Activated CD4-positive, alpha-beta memory T cell treated with anti-CD3 and anti-CD28 coated beads, Interleukin-2, amount 10 ng/mL, durations not matched to agents 7 days and 5 days (primary cell): Measurements from ENCODE around the gene RAC2. TPM values are rescaled to one million over a fixed set of nuclear protein-coding genes. Genes with fewer than 3 reads are reported as not detected.
"Not testable (repeated sequence)": the region's sequence is repeated elsewhere in the genome, so short reads cannot be mapped to it uniquely, and the experiment has no call there.

Experiments used
- CTCF ChIA-PET: fragments of 350-600 bp; sonication (Branson Sonifier 250); formaldehyde crosslinking; loops from one replicate; lab custom pipeline; 2021; ENCODE audit warnings: antibody characterized with exemption, inconsistent platforms; lab: Charles Lee
- POLR2A ChIA-PET: fragments of 350-600 bp; sonication (Branson Sonifier 250); formaldehyde crosslinking; loops from one replicate; lab custom pipeline; 2021; ENCODE audit warnings: antibody characterized with exemption; lab: Charles Lee
- DNase-seq: peaks from one replicate; pipeline ENCODE4 v3.0.0-alpha.2; 2020
- H3K27ac Mint-ChIP-seq: one replicate; pipeline ENCODE4 v1.8.0; 2021; ENCODE audit warnings: mild to moderate bottlenecking, mixed read lengths
- H3K27me3 Mint-ChIP-seq: one replicate; pipeline ENCODE4 v1.8.0; 2021; ENCODE audit warnings: mixed read lengths
- H3K36me3 Mint-ChIP-seq: one replicate; pipeline ENCODE4 v1.8.0; 2021; ENCODE audit warnings: low read depth, mixed read lengths
- H3K4me1 Mint-ChIP-seq: one replicate; pipeline ENCODE4 v1.8.0; 2021; ENCODE audit warnings: mixed read lengths
- H3K4me3 Mint-ChIP-seq: one replicate; pipeline ENCODE4 v1.8.0; 2021; ENCODE audit warnings: mild to moderate bottlenecking, mixed read lengths
- H3K9me3 Mint-ChIP-seq: one replicate; pipeline ENCODE4 v1.8.0; 2021; ENCODE audit warnings: mixed read lengths
- total RNA-seq, 2 experiments: library from RNA; stranded (reverse); gene quantifications; one replicate each; pipeline ENCODE4 v1.2.3, GENCODE V29; 2021

The RAC2 gene
- total RNA-seq, 2 experiments from 2014 or later, result 984 to 1,005 TPM

DNA sequence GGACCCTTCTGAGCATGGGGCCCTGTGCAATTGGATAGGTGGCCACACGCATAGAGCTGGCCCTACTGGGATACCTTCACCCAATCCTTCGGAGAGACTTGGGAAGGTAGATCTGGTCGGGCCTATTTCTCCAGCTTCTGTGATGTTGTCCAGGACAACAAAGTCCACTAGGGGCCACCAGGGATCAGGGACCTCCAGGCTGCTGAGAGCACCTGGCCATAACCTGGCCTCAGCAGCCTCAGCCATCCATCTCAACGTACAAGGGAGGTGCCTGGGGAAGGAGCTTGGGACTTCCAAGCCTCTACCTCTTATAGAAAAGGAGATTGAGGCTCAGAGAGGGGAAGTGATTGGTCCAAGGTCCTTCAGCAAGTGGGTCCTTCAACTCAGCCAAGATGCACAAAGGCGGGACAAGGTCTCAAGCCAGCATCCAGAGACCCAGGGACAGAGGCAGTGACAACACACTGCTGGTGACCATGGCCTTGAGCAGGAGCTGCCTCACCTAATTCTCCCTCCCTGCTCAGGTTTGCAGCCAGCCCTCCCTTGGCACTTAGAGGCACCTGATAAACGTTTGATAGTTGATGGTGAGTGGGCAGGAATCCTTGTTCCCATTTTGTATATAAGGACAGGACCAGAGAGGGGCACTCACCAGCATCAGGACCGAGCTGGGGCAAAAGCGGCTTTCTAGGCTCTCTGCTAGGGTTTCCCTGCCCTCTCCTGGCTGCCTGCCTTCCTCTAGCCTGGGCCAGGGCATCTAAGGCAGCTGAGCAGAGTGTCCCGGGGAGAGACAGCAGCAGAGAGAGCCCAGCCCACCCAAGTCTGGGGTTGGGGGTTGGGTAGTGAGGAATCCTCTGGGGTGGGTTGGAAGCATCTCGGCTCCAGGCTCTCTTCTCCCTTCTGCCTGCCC is 4.5 kb downstream of the RAC2 start:
- H3K4me1 Mint-ChIP-seq, result peaks cover 80% of the 10 kb centered on the region
- peak overlapping the region; percentile 97 for H3K27ac Mint-ChIP-seq
- H3K27me3 Mint-ChIP-seq, result no peaks in the 10 kb centered on the region
- ChIA-PET POLR2A (interaction anchor here (0.7 to 12.9 kb wide), 10 partner anchors 8 to 245 kb away, joined by 3 to 457 read pairs (median 6); partner anchors contain the start of gene IL2RB), CTCF (interaction anchor here (1.3 to 9.9 kb wide), 6 partner anchors 10 to 188 kb away, joined by 3 to 136 read pairs (median 20); partner anchors contain the start of gene KCTD17)
- H3K9me3 Mint-ChIP-seq, result no peaks in the 10 kb centered on the region
- H3K36me3 Mint-ChIP-seq, result peaks cover 94% of the 10 kb centered on the region
- DNase-seq, result no peak
- H3K4me3 Mint-ChIP-seq, result peak overlapping the region; percentile 100

DNA sequence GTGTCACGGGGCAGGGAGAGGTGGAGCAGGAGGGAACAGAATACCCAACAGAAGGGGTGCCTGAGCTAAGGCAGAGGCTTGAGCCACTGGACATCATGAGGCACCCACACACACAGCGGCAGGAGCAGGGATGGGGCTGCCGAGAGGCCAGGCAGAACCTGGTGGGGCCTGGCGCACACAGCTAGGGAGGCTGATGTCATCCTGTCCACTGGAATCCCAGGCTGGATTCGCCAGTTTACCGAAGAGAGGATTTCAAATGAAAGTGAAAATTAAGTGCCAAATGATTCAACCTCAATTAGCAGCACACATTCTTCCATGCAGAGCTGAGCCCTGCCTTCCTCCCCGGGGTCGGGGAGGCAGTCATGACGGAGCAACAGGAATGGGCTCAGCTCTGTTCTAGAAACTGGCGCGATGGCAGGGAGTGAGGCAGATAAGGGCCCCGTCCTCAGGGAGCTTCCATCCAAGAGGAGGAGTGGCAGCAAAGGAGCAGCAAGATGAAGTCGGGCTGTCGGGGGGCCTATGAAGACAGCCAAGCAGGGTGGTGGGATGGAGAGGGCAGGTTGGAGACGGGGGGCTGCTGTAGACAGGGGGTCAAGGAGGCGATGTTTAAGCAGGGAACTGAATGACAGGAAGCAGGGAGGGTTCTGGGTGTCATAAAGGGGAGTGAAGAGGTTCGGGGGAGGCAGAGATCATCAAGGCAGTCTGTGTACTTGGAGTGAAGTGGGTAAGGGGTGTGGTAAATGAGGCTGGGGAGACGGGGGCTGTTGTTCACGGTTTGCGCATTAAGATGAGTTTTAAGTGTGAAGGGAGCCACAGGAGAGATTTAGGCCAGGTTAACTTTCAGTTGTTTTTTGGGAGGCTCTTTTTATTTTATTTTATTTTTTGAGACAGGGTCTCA is 6.4 kb downstream of the RAC2 start:
- H3K9me3 Mint-ChIP-seq, result no peaks in the 10 kb centered on the region
- no peak for DNase-seq
- H3K27ac Mint-ChIP-seq, result peak overlapping the region; percentile 97
- peak overlapping the region; percentile 100 for H3K4me3 Mint-ChIP-seq
- H3K27me3 Mint-ChIP-seq, result no peaks in the 10 kb centered on the region
- POLR2A ChIA-PET, result interaction anchor here (0.6 to 12.9 kb wide), 11 partner anchors 6 to 158 kb away, joined by 3 to 457 read pairs (median 6); partner anchors contain the start of gene CYTH4
- H3K36me3 Mint-ChIP-seq, result peaks cover 98% of the 10 kb centered on the region
- CTCF ChIA-PET, result interaction anchor here (0.6 to 8.8 kb wide), 9 partner anchors 8 to 381 kb away, joined by 3 to 71 read pairs (median 3); partner anchors contain the start of gene KCTD17
- peaks cover 91% of the 10 kb centered on the region for H3K4me1 Mint-ChIP-seq

DNA sequence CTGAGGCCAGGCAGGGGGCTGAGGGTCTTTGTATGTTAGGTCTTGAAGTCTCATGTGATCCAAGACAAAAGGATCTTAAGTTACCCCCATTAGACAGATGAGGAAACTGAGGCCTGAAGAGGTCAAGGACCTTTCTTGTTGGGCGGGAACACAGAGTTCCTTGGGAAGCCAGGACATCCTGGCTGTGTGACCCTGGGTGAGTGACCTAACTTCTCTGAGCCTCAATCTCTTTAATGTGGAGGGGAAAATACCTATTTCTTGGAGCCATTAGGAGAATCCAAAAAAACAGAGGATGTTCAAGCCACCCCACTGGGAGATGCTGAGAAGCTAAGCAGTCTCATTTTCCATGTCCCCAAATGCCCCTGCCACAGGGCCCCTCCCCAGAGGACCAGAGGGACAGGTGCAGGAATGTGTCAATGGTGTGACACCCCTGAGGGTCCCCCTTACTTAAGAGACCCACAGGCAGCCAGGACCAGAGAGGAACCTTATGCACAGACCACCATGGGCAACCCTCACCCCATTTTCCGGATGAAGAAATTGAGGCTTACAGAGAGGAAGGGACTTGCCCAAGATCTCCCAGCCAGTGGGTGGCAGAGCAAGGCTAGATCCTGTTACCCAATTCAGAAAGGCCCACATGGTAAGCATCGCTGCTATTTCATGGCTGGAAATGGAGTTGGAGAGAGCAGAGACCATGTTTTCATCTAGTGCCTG is 8.0 kb downstream of the RAC2 start:
- POLR2A ChIA-PET, result interaction anchor here (0.7 to 9.0 kb wide), 2 partner anchors 7 to 49 kb away, joined by 3 to 457 read pairs; partner anchors contain the start of gene RAC2
- CTCF ChIA-PET, result no interaction called here
- DNase-seq, result no peak

DNA sequence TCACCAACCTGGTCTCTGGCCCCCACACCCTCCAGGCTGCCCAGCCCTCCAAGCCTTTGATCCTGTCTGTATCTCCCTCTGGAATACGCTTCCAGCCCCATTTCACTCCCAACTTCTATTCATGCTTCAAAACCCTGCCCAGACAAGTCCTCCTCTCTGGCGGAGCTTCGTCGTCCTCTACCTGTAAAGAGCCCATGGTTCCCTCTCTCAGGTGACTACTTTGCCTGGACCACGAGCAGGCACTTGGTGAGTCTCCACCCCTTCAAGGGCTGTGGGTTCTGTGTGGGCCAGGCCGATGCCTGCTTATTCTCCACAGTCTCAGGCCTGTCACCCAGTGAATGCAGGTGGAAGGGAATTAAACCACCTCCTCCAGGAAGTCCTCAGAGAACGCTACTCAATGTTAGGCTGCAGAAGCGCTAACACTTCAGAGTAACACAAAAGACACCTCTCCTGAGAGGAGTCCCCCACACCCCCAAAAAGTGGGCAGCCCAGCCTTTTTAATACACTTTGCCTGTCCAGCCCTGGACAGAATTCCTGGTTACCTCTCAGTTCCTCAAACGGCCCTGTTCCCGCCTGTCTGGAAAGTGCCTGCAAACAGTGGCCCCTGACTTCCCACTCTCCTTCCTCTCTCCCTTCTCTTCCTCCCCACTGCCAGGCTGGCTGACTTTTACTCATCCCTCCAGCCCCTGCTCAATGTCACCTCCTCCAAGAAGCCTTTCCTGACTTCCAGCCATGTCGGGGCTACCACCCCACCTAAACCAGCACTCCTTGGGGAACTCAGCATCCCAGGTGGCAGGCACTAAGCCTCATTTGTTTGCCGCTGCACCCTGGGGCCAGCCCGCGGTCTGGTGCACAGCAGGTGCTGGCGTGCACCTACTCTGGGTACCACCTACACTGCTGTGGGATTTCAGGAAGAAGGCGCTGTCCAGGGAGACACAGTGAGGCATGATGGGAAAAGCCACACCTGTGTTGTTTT is 9.0 kb downstream of the RAC2 start:
- Mint-ChIP-seq H3K27ac (peak overlapping the region; percentile 97), H3K4me1 (peaks cover 98% of the 10 kb centered on the region), H3K9me3 (no peaks in the 10 kb centered on the region), H3K27me3 (no peaks in the 10 kb centered on the region), H3K4me3 (peak overlapping the region; percentile 46), H3K36me3 (peaks cover 94% of the 10 kb centered on the region)
- no peak for DNase-seq
- CTCF ChIA-PET, result no interaction called here
- POLR2A ChIA-PET, result interaction anchor here (7.5 to 9.0 kb wide), 2 partner anchors 8 to 15 kb away, joined by 113 to 457 read pairs; partner anchors contain the start of gene RAC2

More for the DNA sequence above, 8.0 kb downstream of the RAC2 start:
- H3K36me3 Mint-ChIP-seq, result peaks cover 98% of the 10 kb centered on the region
- H3K27me3 Mint-ChIP-seq, result no peaks in the 10 kb centered on the region
- peak overlapping the region; percentile 97 for H3K27ac Mint-ChIP-seq
- peak overlapping the region; percentile 100 for H3K4me3 Mint-ChIP-seq
- H3K9me3 Mint-ChIP-seq, result no peaks in the 10 kb centered on the region
- H3K4me1 Mint-ChIP-seq, result peaks cover 99% of the 10 kb centered on the region

DNA sequence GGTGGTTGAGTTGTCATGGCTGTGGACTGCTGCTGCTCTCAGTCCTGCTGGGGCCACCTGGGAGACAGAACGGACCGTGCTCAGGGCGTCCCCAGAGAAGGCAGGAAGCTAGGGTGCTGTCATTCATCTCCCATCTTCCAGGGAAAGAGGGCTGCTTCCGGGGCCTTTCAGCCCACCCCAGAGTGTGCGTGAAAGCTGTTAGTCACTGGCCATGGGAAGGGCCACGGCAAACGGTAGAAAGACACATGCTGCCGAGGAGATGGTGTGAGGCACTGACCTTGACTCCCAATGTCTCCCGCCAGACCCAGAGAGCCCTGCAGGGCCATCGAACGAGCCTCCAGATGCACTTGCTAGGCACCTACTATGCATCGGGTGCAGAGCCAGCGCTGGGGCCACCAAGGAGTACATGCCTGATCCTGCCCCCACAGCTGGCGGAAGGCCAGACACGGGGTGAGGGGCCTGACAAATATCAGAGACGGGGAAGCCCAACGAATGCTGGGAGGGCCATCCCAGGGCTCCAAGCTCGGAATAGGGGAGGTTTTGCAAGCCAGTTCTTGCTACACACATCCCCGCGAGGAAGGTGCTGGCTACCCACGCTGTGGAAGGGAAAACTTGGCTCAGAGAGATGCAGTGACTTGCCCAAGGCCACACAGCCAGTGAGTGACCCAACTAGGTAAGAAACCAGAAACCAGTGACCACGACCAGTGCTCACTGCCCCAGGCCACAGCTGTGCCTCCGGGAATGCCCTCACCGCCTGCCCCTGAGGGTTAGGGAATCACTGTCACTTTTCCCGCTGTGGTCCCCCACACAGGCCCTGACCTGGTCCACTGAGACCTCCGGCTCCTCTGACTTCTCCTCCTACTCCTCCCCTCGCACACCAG is 10.1 kb downstream of the RAC2 start:
- no peaks in the 10 kb centered on the region for H3K27me3 Mint-ChIP-seq

DNA sequence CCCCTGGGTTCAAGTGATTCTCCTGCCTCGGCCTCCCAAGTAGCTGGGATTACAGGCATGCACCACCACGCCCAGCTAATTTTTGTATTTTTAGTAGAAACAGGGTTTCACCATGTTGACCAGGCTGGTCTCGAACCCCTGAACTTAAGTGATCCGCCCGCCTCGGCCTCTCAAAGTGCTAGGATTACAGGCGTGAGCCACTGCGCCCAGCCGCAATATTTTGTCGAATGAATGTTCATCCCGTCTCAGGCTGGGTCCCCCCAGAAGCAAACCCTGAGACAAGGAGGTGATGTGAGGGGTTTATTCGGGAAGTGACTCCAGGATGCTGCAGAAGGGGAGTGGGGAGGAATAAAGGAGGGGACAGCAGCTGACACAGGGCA is 10.7 kb downstream of the RAC2 start:
- H3K27me3 Mint-ChIP-seq, H3K9me3 Mint-ChIP-seq, CTCF ChIA-PET, DNase-seq: not testable (repeated sequence)
- peak overlapping the region; percentile 46 for H3K4me3 Mint-ChIP-seq
- POLR2A ChIA-PET, result interaction anchor here (7.5 to 9.0 kb wide), 2 partner anchors 10 to 13 kb away, joined by 113 to 457 read pairs; partner anchors contain the start of gene RAC2
- H3K4me1 Mint-ChIP-seq, result peaks cover 98% of the 10 kb centered on the region
- peak overlapping the region; percentile 97 for H3K27ac Mint-ChIP-seq
- peaks cover 94% of the 10 kb centered on the region for H3K36me3 Mint-ChIP-seq

More for the DNA sequence above, 10.1 kb downstream of the RAC2 start:
- H3K36me3 Mint-ChIP-seq, result peaks cover 94% of the 10 kb centered on the region
- H3K4me1 Mint-ChIP-seq, result peaks cover 98% of the 10 kb centered on the region
- peak overlapping the region; percentile 46 for H3K4me3 Mint-ChIP-seq
- peak overlapping the region; percentile 97 for H3K27ac Mint-ChIP-seq
- H3K9me3 Mint-ChIP-seq, result no peaks in the 10 kb centered on the region
- POLR2A ChIA-PET, result interaction anchor here (7.5 to 9.0 kb wide), 2 partner anchors 9 to 14 kb away, joined by 113 to 457 read pairs; partner anchors contain the start of gene RAC2
- DNase-seq, result no peak
- CTCF ChIA-PET, result no interaction called here

DNA sequence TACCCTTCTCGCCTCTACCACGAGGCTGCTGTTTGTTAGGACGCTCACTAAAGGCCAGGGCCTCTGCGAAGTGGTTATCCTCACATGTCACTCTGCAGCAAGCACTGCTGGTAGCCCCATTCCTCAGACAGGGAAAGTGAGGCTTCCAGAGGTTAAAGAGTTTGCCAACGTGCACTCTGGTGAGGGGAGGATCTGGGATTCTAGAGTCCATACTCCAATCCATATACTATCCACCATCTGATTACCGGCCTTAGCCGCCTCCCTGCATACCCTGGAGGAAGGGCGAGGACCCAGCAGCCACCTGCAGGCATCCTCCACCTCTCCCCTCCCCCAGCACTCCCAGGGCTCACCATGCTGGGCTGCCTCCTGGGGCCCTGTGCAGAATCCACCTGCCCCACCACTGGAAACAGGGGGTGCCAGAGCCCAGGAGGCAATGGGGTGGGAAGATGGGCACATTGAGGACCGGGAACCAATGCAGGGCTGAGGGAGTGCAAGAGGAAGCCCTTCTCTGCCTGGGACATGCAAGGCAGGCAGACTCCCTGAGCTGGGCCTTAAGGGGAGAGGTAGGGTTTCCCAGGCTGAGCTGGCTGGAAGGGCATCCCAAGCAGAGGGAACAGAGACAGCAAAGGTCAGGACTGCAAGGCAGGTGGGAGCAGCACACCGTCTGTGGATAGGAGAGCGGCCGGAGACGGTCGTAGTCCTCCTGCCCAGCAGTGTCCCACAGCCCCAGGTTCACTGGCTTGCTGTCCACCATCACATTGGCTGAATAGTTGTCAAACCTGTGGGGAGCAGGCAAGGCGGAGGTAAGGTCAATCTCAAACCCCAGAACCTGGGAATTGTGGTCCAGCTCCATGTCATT is 11.7 kb downstream of the RAC2 start:
- POLR2A ChIA-PET, result interaction anchor here (1.0 to 9.0 kb wide), 5 partner anchors 11 to 69 kb away, joined by 3 to 457 read pairs (median 10); partner anchors contain the start of genes CYTH4 and RAC2
- Mint-ChIP-seq H3K9me3 (no peaks in the 10 kb centered on the region), H3K36me3 (peaks cover 92% of the 10 kb centered on the region), H3K27ac (peak overlapping the region; percentile 97), H3K27me3 (no peaks in the 10 kb centered on the region), H3K4me1 (peaks cover 97% of the 10 kb centered on the region), H3K4me3 (peak overlapping the region; percentile 68)
- no peak for DNase-seq
- CTCF ChIA-PET, result interaction anchor here (0.7 to 4.7 kb wide), 2 partner anchors 9 to 64 kb away, joined by 3 to 71 read pairs; partner anchors contain the start of gene RAC2

DNA sequence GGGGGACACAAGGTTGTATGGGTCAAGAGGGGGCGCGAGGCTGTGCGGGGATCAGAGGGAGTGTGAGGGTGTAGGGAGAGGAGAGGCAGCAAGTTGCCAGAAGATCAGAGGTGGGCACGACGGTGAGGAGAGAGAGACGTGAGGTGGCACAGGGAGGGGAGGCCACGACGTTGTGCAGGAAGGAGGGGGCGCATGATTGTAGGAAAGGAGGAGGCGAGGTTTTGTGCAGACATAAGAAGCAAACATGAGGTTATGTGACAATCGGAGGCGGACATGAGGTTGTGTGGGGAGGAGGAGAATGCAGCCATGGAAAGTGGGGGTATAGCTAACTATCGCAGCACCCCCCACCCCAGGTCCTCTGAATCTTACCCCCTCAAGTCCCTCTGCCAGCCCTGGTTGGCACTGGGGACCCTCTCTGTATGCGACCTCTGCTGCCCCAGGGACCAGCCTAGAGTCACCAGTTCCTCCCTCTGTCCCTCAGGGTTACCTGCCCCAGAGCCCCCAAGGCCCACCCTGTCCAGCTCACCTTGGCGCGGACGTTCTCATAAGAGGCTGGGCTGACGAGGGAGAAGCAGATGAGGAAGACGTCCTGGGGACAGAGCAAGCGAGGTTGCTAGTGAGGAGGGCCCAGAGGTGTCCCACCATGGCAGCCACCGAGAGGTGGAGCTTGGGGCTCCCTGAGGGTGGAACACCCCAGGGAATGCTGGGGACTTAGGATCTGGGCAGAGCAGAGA is 12.5 kb downstream of the RAC2 start:
- ChIA-PET CTCF (interaction anchor here (4.7 kb wide), 1 partner anchor 10 kb away, joined by 71 read pairs; the partner anchor contains the start of gene RAC2), POLR2A (interaction anchor here (0.9 to 9.0 kb wide), 15 partner anchors 12 to 371 kb away, joined by 3 to 457 read pairs (median 4); partner anchors contain the start of genes CYTH4, IL2RB, NCF4 and RAC2)
- Mint-ChIP-seq H3K9me3 (no peaks in the 10 kb centered on the region), H3K27ac (peak overlapping the region; percentile 97), H3K27me3 (no peaks in the 10 kb centered on the region), H3K4me3 (peak overlapping the region; percentile 68), H3K36me3 (peaks cover 86% of the 10 kb centered on the region), H3K4me1 (peaks cover 90% of the 10 kb centered on the region)
- no peak for DNase-seq
